ENCODE data around the gene RNF213.
"Not testable (repeated sequence)": the region's sequence is repeated elsewhere in the genome, so short reads cannot be mapped to it uniquely, and the experiment has no call there.

Gene RNF213

GRCh38 chr17:80248001-80248893, 12.4 kb upstream of the RNF213 start:
- DNase-seq (ENCODE audit: low read depth in 1 of 2, low spot score in 1 of 2) = no peak
- in situ Hi-C loops (cut with HindIII; ENCODE audit: low pct_unique_long_range_greater_than_20kb, low sequenced_read_pairs) = no loop called here
- TF ChIP-seq JUND (IDR thresholded peaks at IDR 0.05; ENCODE audit: low read depth) = no peak

GRCh38 chr17:80248894-80249710, 11.6 kb upstream of the RNF213 start:
- in situ Hi-C loops (cut with HindIII; ENCODE audit: low pct_unique_long_range_greater_than_20kb, low sequenced_read_pairs) = no loop called here
- no peak for DNase-seq (ENCODE audit: low read depth in 1 of 2, low spot score in 1 of 2)
- no peak for TF ChIP-seq JUND (IDR thresholded peaks at IDR 0.05; ENCODE audit: low read depth)

DNA sequence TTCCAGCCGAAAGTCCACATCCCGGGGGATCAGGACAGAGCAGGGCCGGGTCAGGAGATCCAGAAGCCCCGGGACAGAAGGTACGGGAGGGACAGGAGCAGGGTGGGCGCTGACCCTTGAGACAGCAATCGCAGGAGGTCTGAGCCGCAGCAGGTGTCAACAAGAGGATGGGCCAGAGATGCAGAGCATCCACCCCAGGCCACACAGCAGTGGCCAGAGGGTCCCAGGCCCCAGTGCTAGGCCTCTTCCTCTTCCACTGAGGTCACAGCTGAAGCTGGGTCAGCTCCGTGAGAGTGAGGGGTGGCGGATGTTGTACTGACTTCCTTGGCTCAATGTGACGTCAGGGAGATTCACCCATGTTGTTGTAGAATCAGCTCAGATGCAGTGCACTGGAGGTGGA, 8.7 kb upstream of the RNF213 start:
- no peak for DNase-seq (ENCODE audit: low read depth in 1 of 2, low spot score in 1 of 2)
- in situ Hi-C loops (cut with HindIII; ENCODE audit: low pct_unique_long_range_greater_than_20kb, low sequenced_read_pairs) = no loop called here
- TF ChIP-seq JUND (IDR thresholded peaks at IDR 0.05; ENCODE audit: low read depth) = no peak

DNA sequence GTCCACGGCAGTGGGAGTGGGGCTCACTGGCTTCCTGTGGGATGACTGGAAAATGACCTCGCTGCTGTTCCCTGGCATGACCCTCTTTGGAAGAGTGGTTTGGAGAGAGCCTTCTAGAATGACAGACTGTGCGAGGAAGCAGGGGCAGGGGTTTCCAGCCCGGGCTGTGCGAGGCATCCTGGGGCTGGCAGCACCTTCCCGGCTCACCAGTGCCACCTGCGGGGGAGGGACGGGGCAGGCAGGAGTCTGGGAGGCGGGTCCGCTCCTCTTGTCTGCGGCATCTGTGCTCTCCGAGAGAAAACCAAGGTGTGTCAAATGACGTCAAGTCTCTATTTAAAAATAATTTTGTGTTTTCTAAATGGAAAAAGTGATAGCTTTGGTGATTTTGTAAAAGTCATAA, 7.8 kb upstream of the RNF213 start:
- DNase-seq (ENCODE audit: low read depth in 1 of 2, low spot score in 1 of 2) = peak; percentile 85 to 93
- in situ Hi-C loops (cut with HindIII; ENCODE audit: low pct_unique_long_range_greater_than_20kb, low sequenced_read_pairs) = no loop called here
- TF ChIP-seq JUND (IDR thresholded peaks at IDR 0.05; ENCODE audit: low read depth) = no peak

DNA sequence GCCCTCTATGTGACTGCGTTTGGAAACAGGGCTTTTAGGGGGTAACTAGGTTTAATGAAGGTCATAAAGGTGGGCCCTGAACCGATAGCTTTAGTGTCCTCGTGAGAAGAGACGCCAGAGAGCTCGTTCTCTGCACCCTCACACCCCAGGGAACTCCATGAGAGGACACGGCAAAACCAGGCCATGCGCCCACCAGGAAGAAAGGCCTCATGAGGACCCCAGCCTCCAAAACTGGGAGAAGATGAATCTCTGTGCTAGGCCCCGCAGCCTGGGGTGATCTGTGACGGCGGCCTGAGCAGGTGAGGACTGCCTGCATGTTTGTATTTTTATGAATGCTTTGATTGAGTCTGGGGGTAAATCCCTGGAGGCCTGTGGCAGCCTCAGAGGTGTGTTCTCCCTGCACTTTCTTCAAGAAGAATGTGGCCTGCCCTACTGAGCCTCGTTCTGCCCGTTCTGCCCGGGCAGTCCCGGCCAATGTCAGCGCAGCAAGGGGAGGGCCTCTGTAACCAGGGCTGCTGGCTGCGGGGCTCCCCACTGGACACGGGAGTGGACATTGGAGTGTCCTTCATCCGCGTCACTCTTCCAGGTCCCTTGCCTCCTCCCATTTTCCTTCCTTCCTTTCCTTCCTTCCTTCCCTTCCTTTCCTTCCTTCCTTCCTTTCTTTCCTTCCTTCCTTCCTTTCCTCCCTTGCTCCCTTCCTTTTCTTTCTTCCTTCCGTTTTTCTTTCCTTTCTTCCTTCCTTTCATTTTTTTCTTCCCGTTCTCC, 6.8 kb upstream of the RNF213 start:
- in situ Hi-C loops (cut with HindIII; ENCODE audit: low pct_unique_long_range_greater_than_20kb, low sequenced_read_pairs) = no loop called here

GRCh38 chr17:80254396-80255251, 6.0 kb upstream of the RNF213 start:
- DNase-seq (ENCODE audit: low read depth in 1 of 2, low spot score in 1 of 2) = peak; percentile 88 to 94
- peak; percentile 91 for TF ChIP-seq JUND (IDR thresholded peaks at IDR 0.05; ENCODE audit: low read depth)

More for the DNA sequence above, 6.8 kb upstream of the RNF213 start:
- DNase-seq (ENCODE audit: low read depth in 1 of 2, low spot score in 1 of 2) = peak in 1 of 2 experiments; percentile 70
- TF ChIP-seq JUND (IDR thresholded peaks at IDR 0.05; ENCODE audit: low read depth) = no peak

GRCh38 chr17:80256034-80256350, 4.7 kb upstream of the RNF213 start:
- in situ Hi-C loops (cut with HindIII; ENCODE audit: low pct_unique_long_range_greater_than_20kb, low sequenced_read_pairs) = no loop called here
- TF ChIP-seq JUND (IDR thresholded peaks at IDR 0.05; ENCODE audit: low read depth) = no peak
- no peak for DNase-seq (ENCODE audit: low read depth in 1 of 2, low spot score in 1 of 2)

More at GRCh38 chr17:80254396-80255251, 6.0 kb upstream of the RNF213 start:
- in situ Hi-C loops (cut with HindIII; ENCODE audit: low pct_unique_long_range_greater_than_20kb, low sequenced_read_pairs) = no loop called here

DNA sequence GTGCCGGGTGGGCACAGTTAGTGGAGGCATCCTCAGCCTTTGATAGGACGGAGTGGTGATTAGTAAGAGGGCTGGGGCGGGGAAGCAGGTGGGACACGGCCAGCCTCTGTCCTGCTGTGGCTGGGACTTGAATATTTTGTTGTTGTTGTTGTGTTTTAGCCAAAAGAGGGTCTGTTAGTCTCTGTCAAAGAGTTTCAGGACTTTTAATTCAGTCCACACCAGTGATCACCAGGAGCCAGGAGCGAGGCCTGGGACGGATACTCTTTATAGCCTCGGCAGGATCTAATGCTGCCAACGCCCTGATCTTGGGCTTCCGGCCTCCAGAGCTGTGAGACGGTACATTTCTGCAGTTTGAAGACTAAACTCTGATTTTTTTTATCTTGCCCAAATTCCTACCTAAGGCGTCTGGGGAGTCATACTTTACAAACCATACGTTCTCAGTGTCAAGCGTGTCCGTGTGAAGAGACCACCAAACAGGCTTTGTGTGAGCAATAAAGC, 2.9 kb upstream of the RNF213 start:
- in situ Hi-C loops (cut with HindIII; ENCODE audit: low pct_unique_long_range_greater_than_20kb, low sequenced_read_pairs) = no loop called here
- no peak for TF ChIP-seq JUND (IDR thresholded peaks at IDR 0.05; ENCODE audit: low read depth)
- no peak for DNase-seq (ENCODE audit: low read depth in 1 of 2, low spot score in 1 of 2)

- in situ Hi-C loops (cut with HindIII; ENCODE audit: low pct_unique_long_range_greater_than_20kb, low sequenced_read_pairs); DNase-seq (ENCODE audit: low read depth in 1 of 2, low spot score in 1 of 2): not testable (repeated sequence)
These were observed 2.4 kb upstream of the RNF213 start for GRCh38 chr17:80258296-80258695.

DNA sequence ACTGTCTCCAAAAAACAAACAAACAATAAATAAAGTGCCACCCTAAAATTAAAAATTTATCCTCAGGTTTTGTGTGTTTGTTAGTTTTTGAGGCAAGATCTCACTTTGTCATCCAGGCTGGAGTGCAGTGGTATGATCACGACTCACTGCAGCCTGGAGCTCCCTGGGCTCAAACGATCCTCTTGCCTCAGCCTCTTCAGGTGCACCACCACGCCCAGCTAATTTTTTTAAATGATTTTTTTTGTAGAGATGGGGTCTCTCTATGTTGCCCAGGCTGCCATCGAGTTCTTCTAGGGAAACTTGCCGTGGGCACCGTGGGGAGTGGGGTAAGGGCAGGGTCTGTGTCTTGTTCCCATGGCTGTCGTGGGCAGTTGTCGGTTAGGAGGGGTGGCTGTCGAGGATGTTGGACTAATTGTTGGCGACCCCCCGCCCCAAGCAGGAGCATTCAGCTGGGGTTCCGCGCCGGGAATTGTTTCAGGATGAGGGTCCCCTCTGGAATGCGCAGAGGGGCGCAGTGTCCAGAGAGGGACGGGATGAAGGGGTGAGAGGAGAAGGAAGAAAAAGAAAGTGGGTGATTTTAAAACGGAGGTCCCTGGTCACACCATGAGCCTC, 1.1 kb upstream of the RNF213 start:
- TF ChIP-seq JUND (IDR thresholded peaks at IDR 0.05; ENCODE audit: low read depth) = no peak
- DNase-seq (ENCODE audit: low read depth in 1 of 2, low spot score in 1 of 2) = no peak
- in situ Hi-C loops (cut with HindIII; ENCODE audit: low pct_unique_long_range_greater_than_20kb, low sequenced_read_pairs) = no loop called here

- in situ Hi-C loops (cut with HindIII; ENCODE audit: low pct_unique_long_range_greater_than_20kb, low sequenced_read_pairs) = no loop called here
These were observed 550 bp upstream of the RNF213 start for GRCh38 chr17:80260069-80260535.

More at GRCh38 chr17:80260069-80260535, 550 bp upstream of the RNF213 start:
- no peak for TF ChIP-seq JUND (IDR thresholded peaks at IDR 0.05; ENCODE audit: low read depth)
- peak; percentile 63 to 86 for DNase-seq (ENCODE audit: low read depth in 1 of 2, low spot score in 1 of 2)
